B cell (primary cell): Measurements from ENCODE around the gene MTCL1. TPM values are rescaled to one million over a fixed set of nuclear protein-coding genes. Genes with fewer than 3 reads are reported as not detected.

Experiments used
- ATAC-seq: fragments of 200-7000 bp; cut with Tn5 transposase; one replicate; pipeline ENCODE4 v1.10.0; 2021; ENCODE audit warnings: low read depth, mild to moderate bottlenecking, moderate number of reproducible peaks, moderate library complexity
- CTCF ChIA-PET: fragments of 350-600 bp; sonication (Branson Sonifier 250); formaldehyde crosslinking; loops from one replicate; lab custom pipeline; 2021; ENCODE audit warnings: antibody characterized with exemption, inconsistent platforms; lab: Charles Lee
- POLR2A ChIA-PET: fragments of 350-600 bp; sonication (Branson Sonifier 250); formaldehyde crosslinking; loops from one replicate; lab custom pipeline; 2021; ENCODE audit warnings: antibody characterized with exemption; lab: Charles Lee
- DNase-seq: peaks from one replicate; pipeline ENCODE4 v3.0.0; 2013
- H2AFZ ChIP-seq: 2 replicates; pipeline ENCODE4 v1.6.1; 2012; ENCODE audit warnings: mild to moderate bottlenecking, low read depth, low read length; ENCODE audit not compliant: insufficient read depth, poor library complexity, severe bottlenecking
- H3K27ac ChIP-seq, 2 donors: 1 replicate in 1 of 2; 2 replicates in 1 of 2; pipeline ENCODE4 v1.5.1; 2012 to 2013; ENCODE audit warnings: low read length in 2 of 2, mild to moderate bottlenecking in 2 of 2, moderate library complexity in 1 of 2
- H3K27me3 ChIP-seq, 4 experiments: fragments of 200-600 bp in 1 of 4; sonication (generic) in 1 of 4; replicated peaks in 1 of 4; 1 replicate in 2 of 4; 2 replicates in 2 of 4; pipeline versions ENCODE4 v1.6.1 to v1.7.0; 2013 to 2016; ENCODE audit warnings: low read length in 3 of 4, mild to moderate bottlenecking in 2 of 4, mixed read lengths in 1 of 4, moderate library complexity in 1 of 4; ENCODE audit not compliant: insufficient read depth in 4 of 4, control insufficient read depth in 3 of 4; ENCODE audit errors: control extremely low read depth in 1 of 4
- H3K36me3 ChIP-seq, 2 experiments: replicated peaks in 1 of 2; 1 replicate in 1 of 2; 2 replicates in 1 of 2; pipeline versions ENCODE4 v1.6.1 to v1.7.1; 2013; ENCODE audit warnings: low read length in 1 of 2; ENCODE audit not compliant: insufficient read depth in 2 of 2, control insufficient read depth in 1 of 2; ENCODE audit errors: control extremely low read depth in 1 of 2, extremely low read depth in 1 of 2
- H3K4me1 ChIP-seq, 2 donors: fragments of 200-600 bp in 1 of 2; sonication (generic) in 1 of 2; 1 replicate in 1 of 2; 2 replicates in 1 of 2; pipeline versions ENCODE4 v1.5.1 to v1.6.1; 2013 to 2017; ENCODE audit warnings: low read length in 2 of 2; ENCODE audit not compliant: control insufficient read depth in 2 of 2, insufficient read depth in 2 of 2
- H3K4me2 ChIP-seq: replicated peaks from 2 replicates; pipeline ENCODE3; 2012; ENCODE audit warnings: mild to moderate bottlenecking, low read depth, low read length; ENCODE audit not compliant: poor library complexity, severe bottlenecking
- H3K4me3 ChIP-seq, 5 experiments: fragments of 200-600 bp in 1 of 5; sonication (generic) in 1 of 5; 1 replicate in 3 of 5; 2 replicates in 2 of 5; pipeline versions ENCODE4 v1.5.1 to v1.7.0; 2011 to 2016; ENCODE audit warnings: low read length in 4 of 5, mild to moderate bottlenecking in 4 of 5, low read depth in 2 of 5, control low read depth in 1 of 5, moderate library complexity in 1 of 5; ENCODE audit not compliant: insufficient read depth in 1 of 5; ENCODE audit errors: control extremely low read depth in 1 of 5, extremely low read depth in 1 of 5
- H3K79me2 ChIP-seq: fragments of 200-600 bp; sonication (generic); one replicate; pipeline ENCODE4 v1.6.0; 2016; ENCODE audit warnings: low read length; ENCODE audit not compliant: control insufficient read depth, insufficient read depth
- H3K9ac ChIP-seq: fragments of 200-600 bp; sonication (generic); 2 replicates; pipeline ENCODE4 v1.6.1; 2017; ENCODE audit warnings: mild to moderate bottlenecking, low read length, moderate library complexity
- H3K9me3 ChIP-seq, 3 donors: one replicate each; pipeline versions ENCODE4 v1.6.1 to v1.7.1; 2013; ENCODE audit warnings: low read length in 2 of 3; ENCODE audit not compliant: control insufficient read depth in 2 of 3, insufficient read depth in 1 of 3; ENCODE audit errors: control extremely low read depth in 1 of 3
- H4K20me1 ChIP-seq: 2 replicates; pipeline ENCODE4 v1.6.0; 2012; ENCODE audit warnings: mild to moderate bottlenecking, low read length; ENCODE audit not compliant: insufficient read depth, control insufficient read depth, poor library complexity, severe bottlenecking
- H3K27ac Mint-ChIP-seq: one replicate; pipeline ENCODE4 v1.8.0; 2021; ENCODE audit warnings: mixed read lengths
- H3K27me3 Mint-ChIP-seq: one replicate; pipeline ENCODE4 v1.8.0; 2021; ENCODE audit warnings: mixed read lengths
- H3K4me1 Mint-ChIP-seq: one replicate; pipeline ENCODE4 v1.8.0; 2021; ENCODE audit warnings: mixed read lengths
- H3K4me3 Mint-ChIP-seq: one replicate; pipeline ENCODE4 v1.8.0; 2021; ENCODE audit warnings: mixed read lengths
- H3K9me3 Mint-ChIP-seq: one replicate; pipeline ENCODE4 v1.8.0; 2022; ENCODE audit warnings: mixed read lengths; ENCODE audit not compliant: insufficient read depth
- EZH2 ChIP-seq: IDR thresholded peaks from 2 replicates; pipeline ENCODE4 v1.6.1; 2012; ENCODE audit warnings: borderline replicate concordance, low read depth, mild to moderate bottlenecking, moderate library complexity, low read length; ENCODE audit not compliant: insufficient read depth, poor library complexity, severe bottlenecking
- WGBS: methylation state at CpG from one replicate; pipeline ENCODE4 v1.1.5; 2013; ENCODE audit warnings: missing lambda C conversion rate; ENCODE audit not compliant: insufficient coverage; 5-methylcytosine and 5-hydroxymethylcytosine counted together
- intact Hi-C: fragments of 100-400 bp; cut with micrococcal nuclease; formaldehyde crosslinking; loops from one replicate; pipeline ENCODE4 v1.10.0; 2022
- polyA plus RNA-seq: library from polyadenylated mRNA; depleted of rRNA; stranded (reverse); fragments of >200 nt; gene quantifications from 2 replicates; pipeline ENCODE4 v1.2.3, GENCODE V29; 2012
- total RNA-seq, 2 donors: library from RNA; stranded (reverse); fragments of 120-200 nt in 1 of 2; gene quantifications; 1 replicate in 1 of 2; 2 replicates in 1 of 2; pipeline versions ENCODE4 v1.2.3 to v1.2.4, GENCODE V29; 2013 to 2022
- TF ChIP-seq, protein P1 (sequence below): fragments of 200-600 bp; IDR thresholded peaks from one replicate; pipeline ENCODE4 v1.8.0; 2022; ENCODE audit warnings: antibody characterized with exemption, mild to moderate bottlenecking

Gene MTCL1
- total and polyA plus RNA-seq, 2 donors (not counting 1 experiment from before 2014, with no cell fraction given): 2.7 to 5.8 TPM

DNA sequence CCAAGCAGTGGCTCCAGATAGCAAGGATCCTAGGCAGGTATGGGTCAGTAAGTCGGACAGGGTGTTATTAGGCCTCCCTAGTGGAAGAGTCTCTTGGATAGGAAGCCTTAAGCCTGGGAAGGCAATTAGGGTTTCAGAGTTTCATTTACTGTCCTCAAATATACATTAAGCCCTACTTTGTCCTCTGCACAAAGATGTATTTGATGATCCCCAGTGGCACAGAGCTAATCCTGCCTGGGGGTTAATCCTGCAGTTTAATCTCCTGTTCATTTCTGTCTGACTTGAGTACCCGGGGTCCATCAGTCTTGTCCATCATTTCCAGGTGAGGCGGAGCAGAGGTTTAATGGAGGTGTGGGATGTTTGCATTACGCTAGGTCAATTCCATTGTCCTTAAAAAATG, 62.0 kb downstream of the MTCL1 start:
- H3K9me3 ChIP-seq: peaks cover 0 to 2% (median 0%) of the 10 kb centered on the region in 3 donors
- ChIA-PET POLR2A (no interaction called here), CTCF (no interaction called here)
- H2AFZ ChIP-seq: no peak overlapping the region
- Mint-ChIP-seq H3K27ac (no peak overlapping the region), H3K4me1 (peaks cover 2% of the 10 kb centered on the region), H3K9me3 (no peaks in the 10 kb centered on the region), H3K4me3 (no peak overlapping the region), H3K27me3 (no peaks in the 10 kb centered on the region)
- 100% methylated on average over 1 of the region's 4 CpGs for whole genome bisulfite sequencing
- H4K20me1 ChIP-seq: no peaks in the 10 kb centered on the region
- H3K27me3 ChIP-seq: no peaks in the 10 kb centered on the region
- intact Hi-C loops: no loop called here
- H3K36me3 ChIP-seq: peaks cover 0 to 3% of the 10 kb centered on the region in 2 experiments
- H3K79me2 ChIP-seq: no peaks in the 10 kb centered on the region
- no peak overlapping the region for H3K4me3 ChIP-seq
- DNase-seq: no peak
- no peak for TF ChIP-seq EZH2
- TF ChIP-seq, protein P1, sequence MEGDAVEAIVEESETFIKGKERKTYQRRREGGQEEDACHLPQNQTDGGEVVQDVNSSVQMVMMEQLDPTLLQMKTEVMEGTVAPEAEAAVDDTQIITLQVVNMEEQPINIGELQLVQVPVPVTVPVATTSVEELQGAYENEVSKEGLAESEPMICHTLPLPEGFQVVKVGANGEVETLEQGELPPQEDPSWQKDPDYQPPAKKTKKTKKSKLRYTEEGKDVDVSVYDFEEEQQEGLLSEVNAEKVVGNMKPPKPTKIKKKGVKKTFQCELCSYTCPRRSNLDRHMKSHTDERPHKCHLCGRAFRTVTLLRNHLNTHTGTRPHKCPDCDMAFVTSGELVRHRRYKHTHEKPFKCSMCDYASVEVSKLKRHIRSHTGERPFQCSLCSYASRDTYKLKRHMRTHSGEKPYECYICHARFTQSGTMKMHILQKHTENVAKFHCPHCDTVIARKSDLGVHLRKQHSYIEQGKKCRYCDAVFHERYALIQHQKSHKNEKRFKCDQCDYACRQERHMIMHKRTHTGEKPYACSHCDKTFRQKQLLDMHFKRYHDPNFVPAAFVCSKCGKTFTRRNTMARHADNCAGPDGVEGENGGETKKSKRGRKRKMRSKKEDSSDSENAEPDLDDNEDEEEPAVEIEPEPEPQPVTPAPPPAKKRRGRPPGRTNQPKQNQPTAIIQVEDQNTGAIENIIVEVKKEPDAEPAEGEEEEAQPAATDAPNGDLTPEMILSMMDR: no peak
- no peak overlapping the region for H3K4me2 ChIP-seq
- no peak overlapping the region for H3K27ac ChIP-seq
- no peaks in the 10 kb centered on the region for H3K4me1 ChIP-seq
- ATAC-seq: no peak
- H3K9ac ChIP-seq: no peak overlapping the region

DNA sequence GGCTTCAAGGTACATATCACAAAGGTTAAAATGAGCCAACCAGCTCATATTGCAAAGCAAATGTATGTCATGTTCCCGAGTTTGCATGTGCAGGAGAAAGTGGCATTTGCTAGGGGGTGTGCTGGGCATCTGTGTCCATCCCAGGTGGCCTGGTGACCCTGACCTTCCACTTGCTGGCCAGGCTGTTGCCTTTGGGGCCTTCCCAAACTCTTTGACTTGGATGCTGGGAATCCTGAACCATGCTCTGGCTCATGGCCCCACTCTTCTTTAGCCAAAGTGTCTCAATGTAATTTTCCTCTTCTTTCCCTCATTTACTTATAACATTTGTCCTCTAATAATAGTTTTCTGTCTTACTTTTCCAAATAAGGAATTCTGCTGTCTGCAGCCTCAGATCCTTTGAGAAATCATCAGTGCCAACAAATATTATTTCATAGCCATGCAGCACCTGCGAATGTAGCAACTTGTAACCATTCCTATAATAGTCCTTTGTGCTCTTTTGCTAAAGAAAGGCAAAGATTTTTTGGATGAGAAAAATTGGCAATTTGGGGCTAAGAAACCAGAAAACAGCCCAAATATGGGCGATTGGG, 64.2 kb downstream of the MTCL1 start:
- intact Hi-C loops: no loop called here
- Histone ChIP-seq H3K4me2 (no peak overlapping the region), H3K4me1 (no peaks in the 10 kb centered on the region), H3K27ac (no peak overlapping the region), H3K9ac (no peak overlapping the region), H3K27me3 (no peaks in the 10 kb centered on the region), H4K20me1 (no peaks in the 10 kb centered on the region), H3K4me3 (no peak overlapping the region), H2AFZ (no peak overlapping the region), H3K79me2 (no peaks in the 10 kb centered on the region), H3K36me3 (no peaks in the 10 kb centered on the region), H3K9me3 (no peaks in the 10 kb centered on the region)
- Mint-ChIP-seq H3K4me3 (no peak overlapping the region), H3K27ac (no peak overlapping the region), H3K4me1 (no peaks in the 10 kb centered on the region), H3K9me3 (no peaks in the 10 kb centered on the region), H3K27me3 (no peaks in the 10 kb centered on the region)
- CTCF ChIA-PET: no interaction called here
- no peak for ATAC-seq
- TF ChIP-seq EZH2: no peak
- POLR2A ChIA-PET: no interaction called here
- 92% methylated on average over 2 of the region's 3 CpGs for WGBS
- no peak for DNase-seq
